Aorta (tissue), 4 donors: ENCODE measurements around the gene NDEL1. TPM values are rescaled to one million over a fixed set of nuclear protein-coding genes. Genes with fewer than 3 reads are reported as not detected.

Experiments
- polyA plus RNA-seq, 2 donors: library from polyadenylated mRNA; stranded (reverse); fragments of 200-250 nt; gene quantifications; one replicate each; pipeline ENCODE4 v1.2.3, GENCODE V29; 2013
- total RNA-seq, 2 donors: library from RNA; stranded (reverse); fragmentation: NEBNext Ultra II Directional; extraction: Animal tissue kit (Norgen Biotek cat#: 25700); gene quantifications; one replicate each; pipeline ENCODE4 v1.2.1, GENCODE V29; 2021
- donor health status: healthy with polysubstance abuse.
- donor health status: Bipolar disorder and iron deficiency.
- donor health status: DM: no; HTN: no; CAD: no.
- donor health status: DM: yes; HTN: yes; CAD: no.

The NDEL1 gene
- total and polyA plus RNA-seq, 4 donors, result 52.3 to 135 (median 94.6) TPM

Other genes starting within 250 kb of the NDEL1 start
- 1 to 10 TPM; 5.2 to 8.0 TPM for gene BORCS6, start 245.7 kb upstream of the NDEL1 start, total RNA-seq
- 1 to 10 TPM; 6.4 to 9.4 TPM for gene BORCS6, start 245.7 kb upstream of the NDEL1 start, polyA plus RNA-seq
- gene AURKB, start 225.3 kb upstream of the NDEL1 start, total RNA-seq, result 1 to 10 TPM in 1 of 2 donors, under 1 TPM in 1; 0.81 to 3.1 TPM
- not detected for gene AURKB, start 225.3 kb upstream of the NDEL1 start, polyA plus RNA-seq
- 10 to 100 TPM; 43.3 to 59.2 TPM for gene CTC1, start 187.8 kb upstream of the NDEL1 start, total RNA-seq
- gene CTC1, start 187.8 kb upstream of the NDEL1 start, polyA plus RNA-seq, result 10 to 100 TPM in 1 of 2 donors, 1 to 10 TPM in 1; 4.6 to 36.4 TPM
- gene PFAS, start 186.6 kb upstream of the NDEL1 start, total RNA-seq, result 10 to 100 TPM; 21.3 to 25.4 TPM
- gene PFAS, start 186.6 kb upstream of the NDEL1 start, polyA plus RNA-seq, result 1 to 10 TPM; 1.4 to 8.3 TPM
- 10 to 100 TPM; 20.3 to 21.7 TPM for gene RANGRF, start 147.2 kb upstream of the NDEL1 start, total RNA-seq
- gene RANGRF, start 147.2 kb upstream of the NDEL1 start, polyA plus RNA-seq, result 10 to 100 TPM; 28.7 to 53.7 TPM
- gene SLC25A35, start 140.5 kb upstream of the NDEL1 start, total RNA-seq, result 1 to 10 TPM; 3.0 to 4.8 TPM
- gene SLC25A35, start 140.5 kb upstream of the NDEL1 start, polyA plus RNA-seq, result 1 to 10 TPM; 1.0 to 6.6 TPM
- 10 to 100 TPM; 18.6 to 36.5 TPM for gene ARHGEF15, start 125.6 kb upstream of the NDEL1 start, total RNA-seq
- 1 to 10 TPM in 1 of 2 donors, under 1 TPM in 1; 0.75 to 2.1 TPM for gene ARHGEF15, start 125.6 kb upstream of the NDEL1 start, polyA plus RNA-seq
- gene ODF4, start 96.0 kb upstream of the NDEL1 start, total RNA-seq, result not detected
- not detected for gene ODF4, start 96.0 kb upstream of the NDEL1 start, polyA plus RNA-seq
- gene RPL26, start 52.7 kb upstream of the NDEL1 start, total RNA-seq, result 1,000 to 10,000 TPM; 1,055 to 1,238 TPM
- 1,000 to 10,000 TPM; 3,230 to 6,952 TPM for gene RPL26, start 52.7 kb upstream of the NDEL1 start, polyA plus RNA-seq
- gene RNF222, start 38.1 kb upstream of the NDEL1 start, total RNA-seq, result not detected
- gene RNF222, start 38.1 kb upstream of the NDEL1 start, polyA plus RNA-seq, result not detected
- 1,000 to 10,000 TPM; 1,394 to 1,963 TPM for gene MYH10, start 194.8 kb downstream of the NDEL1 start, total RNA-seq
- 100 to 1,000 TPM; 205 to 244 TPM for gene MYH10, start 194.8 kb downstream of the NDEL1 start, polyA plus RNA-seq